GM18873 (cell line): ENCODE measurements around the gene OR2V1.
A peak's percentile ranks its signal among the peaks of the same experiment; 100 is the strongest.
"Not testable (repeated sequence)": the region's sequence is repeated elsewhere in the genome, so short reads cannot be mapped to it uniquely, and the experiment has no call there.

Experiments used
- ATAC-seq: cut with Tn5 transposase; IDR thresholded peaks from one replicate; pipeline ENCODE4 v1.9.1; 2021; ENCODE audit warnings: mild to moderate bottlenecking, moderate library complexity, moderate number of reproducible peaks; ENCODE audit not compliant: unreplicated experiment, low FRiP score

Gene OR2V1

DNA sequence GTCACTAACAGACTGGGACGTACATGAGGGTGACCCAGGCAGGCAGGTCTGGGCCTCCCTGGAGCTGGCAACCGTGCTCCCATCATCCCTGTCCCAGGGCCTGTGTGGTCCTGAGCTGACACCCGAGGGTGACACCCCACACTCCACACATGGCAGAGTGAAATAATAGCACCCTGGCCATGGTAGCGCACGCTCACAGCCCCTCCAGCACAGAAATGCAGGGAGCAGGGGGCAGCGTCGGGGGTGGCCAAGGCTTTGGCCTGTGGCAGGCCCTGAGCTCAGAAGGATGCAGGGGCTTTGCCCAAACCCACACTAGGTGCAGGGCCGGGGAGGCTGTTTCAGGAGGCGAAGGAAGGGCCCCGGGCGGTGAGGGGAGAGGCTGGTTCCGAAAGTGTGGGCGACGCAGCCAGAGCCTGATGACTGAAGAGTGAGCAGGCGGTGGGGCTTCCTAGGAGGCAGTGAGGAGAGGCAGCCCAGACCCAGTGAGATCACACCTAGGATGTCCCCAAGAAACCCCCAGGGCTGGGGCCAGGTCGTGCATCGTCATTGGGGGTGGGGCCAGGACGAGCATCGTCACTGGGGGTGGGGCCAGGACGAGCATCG, 29.3 kb upstream of the OR2V1 start:
- no peak for ATAC-seq

DNA sequence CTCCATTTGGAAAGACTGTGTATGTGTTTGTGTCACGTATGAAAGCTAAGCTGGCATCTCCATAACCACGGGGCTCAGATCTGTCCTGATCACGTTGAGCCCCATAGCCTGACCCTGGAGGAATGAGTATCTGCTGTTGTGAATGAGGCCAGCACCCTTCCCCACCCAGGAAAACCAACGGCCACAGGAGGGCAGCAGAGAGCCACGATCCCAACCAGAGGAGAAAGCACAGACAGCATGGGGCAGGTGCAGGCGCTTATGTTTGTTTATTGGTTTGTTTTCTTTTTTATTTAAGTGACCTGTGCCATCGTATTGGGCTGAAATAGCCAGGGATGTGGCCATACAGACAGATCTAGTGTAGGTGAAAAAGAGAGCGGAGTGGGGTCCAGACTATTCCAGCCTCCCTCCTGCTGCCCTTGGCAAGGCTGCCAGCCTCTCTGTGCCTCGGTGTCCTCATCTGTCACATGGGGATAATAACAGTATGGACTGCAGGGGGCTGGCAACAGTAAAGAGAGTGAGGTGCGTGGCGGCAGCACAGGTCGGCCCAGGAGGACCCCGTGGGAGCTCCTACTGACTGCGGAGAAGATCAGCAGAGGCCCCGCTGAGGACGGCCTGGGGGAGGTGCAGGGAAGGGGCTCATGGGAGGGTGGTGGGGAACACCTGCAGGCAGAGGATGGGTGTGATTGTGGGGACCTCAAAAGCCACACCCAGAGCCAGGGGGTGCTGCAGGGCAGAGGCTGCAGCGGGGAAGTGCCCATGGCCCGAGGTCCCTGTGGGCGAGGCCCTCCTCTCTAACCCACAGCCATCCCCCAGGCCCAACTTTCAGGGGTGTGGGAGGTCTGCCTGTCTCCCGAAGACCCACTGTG, 28.6 kb upstream of the OR2V1 start:
- ATAC-seq: no peak

DNA sequence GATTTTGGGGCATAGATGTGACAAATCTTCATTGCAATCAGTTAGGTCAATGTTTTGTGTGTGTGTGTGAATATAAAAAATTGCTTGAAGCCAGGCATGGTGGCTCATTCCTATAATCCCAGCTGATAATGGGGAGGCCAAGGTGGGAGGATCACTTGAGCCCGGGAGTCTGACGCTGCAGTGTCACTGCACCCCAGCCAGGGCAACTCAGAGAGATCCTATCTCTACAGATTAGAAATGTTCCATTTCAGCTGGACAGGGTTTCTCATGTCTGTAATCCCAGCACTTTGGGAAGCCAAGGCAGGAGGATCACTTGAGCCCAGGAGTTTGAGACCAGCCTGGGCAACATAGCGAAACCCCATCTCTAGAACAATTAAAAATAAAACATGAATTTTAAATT, 27.9 kb upstream of the OR2V1 start:
- no peak for ATAC-seq

DNA sequence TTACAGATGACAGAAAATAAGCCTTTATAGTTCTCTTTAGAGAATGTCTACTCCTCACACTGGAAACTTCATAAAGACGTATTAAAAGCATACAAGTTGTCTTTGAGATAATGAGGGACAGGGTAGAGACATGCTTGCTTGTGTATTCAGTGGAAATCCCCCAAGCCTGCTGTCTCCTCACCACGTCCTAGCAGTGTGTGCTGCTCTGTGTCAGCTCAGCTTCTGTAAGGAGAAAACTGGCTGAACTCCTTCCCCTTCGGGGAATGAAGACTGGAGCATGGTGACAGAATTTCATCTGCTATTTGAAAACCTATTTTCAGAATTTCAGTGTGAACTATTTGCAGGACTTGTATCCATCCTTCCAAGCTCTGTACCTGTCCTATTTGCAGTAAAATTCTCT, 25.8 kb upstream of the OR2V1 start:
- ATAC-seq: no peak

DNA sequence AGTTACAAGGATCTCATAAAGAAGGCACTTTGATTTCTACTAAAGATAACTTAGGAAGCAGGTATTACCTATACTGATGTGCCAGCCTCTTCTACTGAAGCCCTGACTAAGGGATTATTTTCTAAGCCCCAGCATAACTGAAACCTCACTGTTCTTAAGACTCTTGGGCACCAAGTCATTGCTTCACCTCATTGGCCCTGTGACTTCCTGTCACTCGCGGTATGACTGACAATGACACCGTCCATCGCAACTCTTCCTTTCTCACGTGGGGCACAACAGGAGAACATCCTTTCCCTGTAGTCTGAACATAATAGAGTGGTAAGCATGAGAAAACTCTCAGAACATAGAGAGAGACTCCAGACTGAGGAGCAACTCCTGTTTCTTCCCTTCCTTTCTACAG, 22.8 kb upstream of the OR2V1 start:
- ATAC-seq: no peak

DNA sequence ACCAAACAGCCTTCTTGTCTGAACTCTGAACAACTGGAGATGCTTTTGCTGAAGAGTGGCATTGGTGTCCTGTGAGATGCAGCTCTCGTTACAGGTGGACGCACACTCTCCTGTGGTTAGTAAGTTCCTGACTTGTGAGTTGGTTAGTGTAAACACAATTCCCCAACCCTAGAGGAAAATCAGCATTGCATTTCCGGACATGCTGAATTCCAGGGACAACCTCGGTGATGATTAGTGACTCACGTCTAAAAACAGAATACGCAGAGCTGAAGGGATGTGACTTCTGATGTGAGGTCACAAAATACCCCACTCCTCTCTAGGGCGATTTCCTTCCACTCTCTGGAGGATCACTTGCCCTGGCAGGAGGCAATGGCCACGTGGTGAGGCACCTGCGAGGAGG, 21.4 kb upstream of the OR2V1 start:
- ATAC-seq: no peak

DNA sequence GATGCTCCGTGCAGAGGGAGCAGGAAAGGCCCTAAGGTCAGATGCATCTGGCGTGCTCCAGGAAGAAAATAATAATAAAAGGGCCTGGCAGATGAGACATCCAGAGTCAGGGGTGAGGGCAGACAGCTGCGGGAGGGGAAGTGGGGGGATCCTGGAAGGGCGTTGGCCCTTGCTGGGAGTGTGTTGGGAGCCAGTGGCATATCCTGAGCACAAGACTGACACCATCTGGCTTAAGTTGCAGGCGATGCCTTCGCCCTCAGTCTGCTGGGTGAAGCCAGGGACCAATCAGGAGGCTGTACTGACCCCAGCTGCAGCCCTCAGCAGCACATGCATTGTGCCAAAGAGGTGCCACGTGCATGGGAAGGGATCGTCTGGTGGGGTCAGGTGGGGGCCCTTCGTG, 20.2 kb upstream of the OR2V1 start:
- ATAC-seq: no peak

DNA sequence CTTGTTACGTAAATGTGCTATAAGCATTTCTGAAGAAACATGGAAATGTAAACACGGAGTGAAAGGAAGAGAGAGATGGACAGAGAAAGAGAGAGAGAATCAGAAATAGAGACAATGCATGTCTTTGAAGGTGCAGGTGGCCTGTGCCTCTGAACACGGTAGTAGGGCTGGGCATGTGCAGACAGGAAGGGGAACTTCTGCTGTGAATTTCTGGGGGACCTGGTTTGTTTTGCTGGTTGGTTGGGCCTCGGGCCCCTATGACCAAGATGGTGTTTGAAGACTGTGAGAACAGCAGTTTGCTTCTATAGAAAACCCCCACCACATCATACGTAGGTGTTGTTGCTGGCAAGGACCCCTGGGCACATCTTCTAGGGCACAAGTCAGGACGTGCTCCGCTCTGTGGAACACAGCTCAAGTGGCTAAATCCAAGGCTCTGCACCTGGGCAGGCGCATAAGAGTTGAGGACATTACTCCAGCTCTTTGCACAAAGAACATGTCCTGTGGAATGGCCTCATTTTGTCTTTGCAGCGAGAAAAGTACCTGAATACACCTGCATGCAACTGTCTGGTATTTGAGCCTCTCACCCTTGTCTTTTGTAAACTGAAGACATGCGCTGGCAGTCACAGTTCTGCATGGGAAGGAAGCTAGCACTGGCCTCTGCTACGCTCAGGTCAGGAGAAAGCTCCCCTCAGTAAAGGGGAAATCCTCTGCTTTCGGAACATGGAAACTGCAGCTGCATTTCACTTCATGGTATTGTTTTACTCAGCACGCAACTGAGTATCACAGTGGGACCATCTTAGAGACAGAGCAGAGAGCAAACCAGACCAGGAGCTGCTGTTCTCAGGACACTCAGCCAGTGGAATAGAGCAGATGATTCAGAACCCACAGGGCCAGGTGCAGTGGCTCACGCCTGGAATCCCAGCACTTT, 19.1 kb upstream of the OR2V1 start:
- ATAC-seq: peak; percentile 57

DNA sequence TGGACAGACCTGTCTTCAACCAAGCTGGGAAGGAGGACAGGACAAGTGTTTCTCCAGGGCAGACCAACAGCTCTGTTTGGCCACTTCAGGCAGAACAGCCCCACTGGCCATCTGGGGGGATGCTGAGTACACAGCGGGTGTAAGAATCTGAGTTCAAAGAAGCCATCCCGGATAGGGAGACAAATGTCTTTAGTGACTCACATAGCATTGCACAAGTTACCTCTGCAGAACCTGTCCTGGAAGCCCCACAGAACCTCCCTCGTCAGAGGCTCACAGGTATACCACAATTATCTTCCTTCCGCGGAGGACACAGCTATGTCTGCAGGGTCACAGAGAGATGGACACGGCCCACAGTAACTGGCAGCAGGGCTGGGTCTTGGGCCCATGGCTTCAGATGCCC, 18.4 kb upstream of the OR2V1 start:
- no peak for ATAC-seq

DNA sequence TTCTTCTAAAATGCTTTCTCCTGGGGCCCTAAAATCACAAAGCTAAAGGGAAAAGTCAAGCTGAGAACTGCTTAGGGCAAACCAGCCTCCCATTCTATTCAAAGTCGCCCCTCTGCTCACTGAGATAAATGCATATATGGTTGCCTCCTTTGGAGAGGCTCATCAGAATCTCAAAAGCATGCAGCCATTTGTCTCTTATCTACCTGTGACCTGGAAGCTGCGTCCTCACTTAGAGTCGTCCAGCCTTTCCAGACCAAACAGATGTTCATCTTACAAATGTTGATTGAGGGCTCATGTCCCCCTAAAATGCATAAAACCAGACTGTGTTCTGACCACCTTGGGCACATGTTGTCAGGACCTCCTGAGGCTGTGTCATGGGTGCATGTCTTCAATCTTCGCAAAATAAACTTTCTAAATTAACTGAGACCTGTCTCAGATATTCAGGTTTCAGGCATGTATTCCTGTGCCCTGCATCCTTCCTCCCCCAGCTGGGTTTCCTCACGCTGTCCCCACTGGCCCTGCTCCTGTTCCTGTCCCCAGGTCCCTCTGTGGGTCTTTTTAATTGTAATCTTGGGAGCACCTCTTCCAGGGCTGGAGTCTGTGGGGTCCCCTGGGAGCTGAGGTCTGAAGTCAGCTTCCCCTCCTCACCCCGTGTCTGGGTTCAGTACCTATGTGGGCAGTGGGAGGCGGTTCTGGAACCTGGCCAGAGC, 16.1 kb upstream of the OR2V1 start, which contains the start of gene OR2V2:
OR2V2 (plus strand) TSS at position 660 of the 710 bp plus-strand sequence. CDS start 7,357 bp downstream, outside the sequence.
- not testable (repeated sequence) for ATAC-seq

DNA sequence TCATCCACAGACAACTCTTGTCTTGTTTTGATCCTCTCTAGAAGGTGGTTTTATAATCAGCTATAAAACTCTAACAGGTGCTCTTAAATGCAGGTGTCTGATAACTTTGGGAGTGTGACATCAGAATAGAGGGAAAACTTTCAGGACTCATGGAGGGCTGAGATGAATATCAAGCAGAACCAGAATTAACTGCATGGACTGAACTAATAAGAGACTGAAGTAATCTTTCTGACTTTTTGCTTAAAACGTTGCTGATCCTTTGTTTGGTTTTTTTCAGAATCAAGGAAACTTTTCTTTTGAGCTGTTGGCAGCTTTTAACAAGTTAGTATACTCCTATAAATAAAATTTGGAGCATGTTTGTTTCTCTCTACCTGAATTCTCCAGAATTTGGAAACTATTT, 14.2 kb upstream of the OR2V1 start:
- no peak for ATAC-seq

DNA sequence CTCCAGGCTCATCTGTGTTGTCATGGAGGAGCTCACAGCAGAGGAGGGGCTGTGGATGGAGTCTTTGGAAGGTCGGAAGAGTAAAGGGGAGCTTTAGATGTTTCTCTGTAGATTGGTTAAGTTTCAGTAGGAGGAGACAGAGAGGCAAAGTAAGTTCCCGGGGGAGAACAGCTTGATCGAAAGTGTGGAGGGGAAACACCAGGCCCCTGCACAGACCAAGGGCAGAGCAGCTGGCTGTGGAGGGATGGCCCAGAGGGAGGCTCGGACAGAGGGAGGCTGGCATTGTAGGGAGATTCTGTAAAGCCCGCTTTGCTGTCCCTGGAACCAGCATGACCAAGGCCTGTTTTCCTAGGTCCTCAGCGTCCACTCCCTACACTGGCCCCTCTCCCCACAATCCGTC, 11.1 kb upstream of the OR2V1 start:
- ATAC-seq: no peak

DNA sequence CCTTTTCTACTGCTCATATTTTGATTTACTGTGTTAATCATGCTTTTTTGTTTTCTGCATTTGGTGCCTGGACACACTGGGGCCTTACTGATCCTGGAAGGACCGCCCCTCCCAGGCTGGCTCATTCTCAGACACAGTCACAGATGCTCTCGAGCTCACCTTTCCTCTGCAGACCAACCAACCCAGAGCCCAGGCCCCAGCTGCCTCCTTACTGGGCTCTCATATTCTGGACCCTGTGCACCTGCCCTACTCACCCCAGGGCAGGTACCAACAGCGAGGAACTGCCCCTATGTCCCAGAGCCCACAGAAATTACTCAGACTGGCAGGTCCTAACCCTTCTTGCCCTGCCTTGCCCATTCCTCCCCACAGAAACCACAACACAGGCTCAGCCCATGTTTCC, 9.8 kb upstream of the OR2V1 start:
- ATAC-seq: no peak

DNA sequence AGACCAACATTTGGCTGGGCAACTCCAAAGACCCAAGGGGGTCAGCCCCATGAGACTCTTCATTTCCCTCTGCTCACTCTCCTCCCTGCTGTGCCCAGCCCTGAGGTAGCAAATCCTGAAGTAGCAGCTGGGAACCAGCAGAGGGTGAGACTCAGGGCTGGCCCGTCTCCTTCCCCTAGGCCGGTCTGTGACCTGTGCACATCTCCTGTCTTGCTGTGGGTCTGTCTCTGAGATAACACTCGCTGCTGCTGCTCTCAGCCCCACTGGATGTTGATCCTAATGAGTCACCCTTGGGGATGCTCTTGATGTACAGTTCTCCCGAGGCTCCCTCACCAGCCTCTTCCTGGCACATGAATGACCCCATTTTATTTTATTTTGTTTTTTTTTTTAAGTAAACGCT, 7.3 kb upstream of the OR2V1 start:
- no peak for ATAC-seq

DNA sequence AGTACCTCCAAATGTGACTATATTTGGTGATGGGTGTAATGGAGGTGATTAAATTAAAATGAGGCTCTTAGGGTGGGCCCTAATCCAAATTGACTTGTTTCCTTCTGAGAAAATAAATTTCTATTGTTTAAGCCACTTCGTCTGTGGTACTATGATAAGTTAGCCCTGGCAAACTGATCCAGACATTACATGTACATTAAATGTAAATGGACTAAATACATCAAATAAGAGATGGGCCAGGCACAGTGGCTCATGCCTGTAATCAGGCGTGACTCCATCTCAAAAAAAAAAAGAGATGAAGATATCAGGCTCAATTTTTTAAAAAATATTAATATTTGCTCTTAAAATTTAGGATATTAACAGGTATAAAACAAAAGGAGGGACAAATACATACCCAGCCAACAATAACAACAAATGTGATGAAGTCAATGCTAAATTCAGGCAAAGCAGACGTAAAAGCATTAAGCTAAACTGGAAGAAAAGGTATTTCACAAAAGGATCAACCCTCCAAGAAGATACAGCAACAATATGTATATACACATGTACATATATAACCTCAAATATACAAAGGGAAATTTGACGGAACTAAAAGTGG, 5.5 kb upstream of the OR2V1 start:
- no peak for ATAC-seq

DNA sequence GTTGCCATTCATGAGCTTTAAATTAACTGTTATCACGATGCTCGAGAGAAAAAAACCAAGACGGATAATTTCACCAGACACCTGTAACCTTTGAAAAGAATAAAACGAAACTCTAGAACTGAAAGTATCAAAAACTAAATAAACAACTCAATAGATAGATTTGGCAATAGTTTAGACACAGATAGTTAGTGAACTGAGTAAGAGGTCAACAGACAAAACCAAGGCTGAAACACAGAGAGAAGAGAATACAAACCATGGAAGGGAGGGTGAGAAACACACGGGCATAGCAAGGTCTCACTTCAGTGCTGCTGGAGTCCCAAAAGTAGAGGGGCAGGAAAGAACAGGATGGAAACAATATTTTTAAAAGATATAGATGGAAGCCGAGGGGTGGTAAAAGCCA, 3.3 kb upstream of the OR2V1 start:
- ATAC-seq: no peak

DNA sequence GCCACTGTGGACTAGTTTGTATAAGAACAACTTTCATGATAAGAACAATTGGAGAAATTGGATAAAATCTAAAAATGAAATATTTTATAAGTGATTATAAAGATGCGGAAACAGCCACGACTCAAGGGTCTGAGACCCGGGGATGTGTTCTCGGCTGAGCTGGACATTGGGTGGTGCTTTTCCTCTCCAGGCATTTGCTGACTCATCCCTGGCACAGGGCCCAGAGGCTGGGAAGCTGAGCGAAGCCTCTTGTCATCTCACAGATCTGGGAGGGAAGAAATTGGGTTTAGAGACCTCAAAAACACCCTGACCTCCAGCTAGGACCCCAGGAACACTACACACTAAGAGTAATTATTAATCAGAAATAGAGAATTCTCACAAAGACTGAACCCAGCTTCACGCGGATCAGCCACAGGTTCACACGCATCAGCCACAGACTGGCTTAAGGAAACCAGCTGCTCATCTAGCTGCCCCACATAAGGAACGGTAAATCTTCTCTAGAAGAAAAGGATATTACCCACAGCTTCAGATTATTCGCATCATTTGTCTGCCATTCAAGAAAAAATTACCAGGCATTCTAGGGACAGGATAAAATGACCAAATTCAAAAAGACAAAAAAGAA, 2.8 kb upstream of the OR2V1 start:
- ATAC-seq: no peak

DNA sequence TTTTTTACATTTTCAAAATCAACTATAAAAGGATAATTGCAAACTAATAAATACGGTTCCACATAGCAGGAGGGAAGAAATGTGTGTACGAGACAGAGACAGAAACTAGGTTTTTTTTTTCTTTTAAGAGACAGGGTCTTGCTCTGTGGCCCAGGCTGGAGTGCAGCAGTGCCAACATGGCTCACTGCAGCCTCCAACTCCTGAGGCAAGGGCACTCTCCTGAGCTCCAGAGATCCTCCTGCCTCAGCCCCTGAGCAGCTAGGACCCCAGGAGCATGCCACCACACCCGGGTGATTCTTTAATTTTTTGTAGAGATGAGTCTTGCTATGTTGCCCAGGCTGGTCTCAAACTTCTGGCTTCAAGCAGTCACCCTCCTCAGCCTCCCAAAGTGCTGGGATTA, 2.1 kb upstream of the OR2V1 start:
- ATAC-seq: no peak

DNA sequence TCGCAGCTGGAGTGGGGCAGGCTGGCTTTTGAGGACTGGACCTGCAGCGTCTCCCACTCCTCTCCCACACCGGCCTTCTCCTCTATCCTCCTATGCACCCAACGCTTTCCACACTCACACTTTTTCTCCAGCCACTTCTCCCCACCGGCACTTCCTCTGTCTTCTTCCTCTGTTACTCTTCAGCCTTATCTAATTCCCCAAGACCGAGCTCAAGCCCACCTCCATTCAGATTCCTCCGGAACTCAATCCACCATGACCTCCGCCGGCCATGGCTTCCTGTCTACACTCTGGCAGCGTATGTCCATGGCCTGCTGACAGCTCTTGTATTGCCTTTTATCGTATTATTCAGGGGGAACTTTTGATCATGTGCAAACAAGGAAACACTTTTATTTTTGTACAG, 545 bp upstream of the OR2V1 start:
- ATAC-seq: no peak

DNA sequence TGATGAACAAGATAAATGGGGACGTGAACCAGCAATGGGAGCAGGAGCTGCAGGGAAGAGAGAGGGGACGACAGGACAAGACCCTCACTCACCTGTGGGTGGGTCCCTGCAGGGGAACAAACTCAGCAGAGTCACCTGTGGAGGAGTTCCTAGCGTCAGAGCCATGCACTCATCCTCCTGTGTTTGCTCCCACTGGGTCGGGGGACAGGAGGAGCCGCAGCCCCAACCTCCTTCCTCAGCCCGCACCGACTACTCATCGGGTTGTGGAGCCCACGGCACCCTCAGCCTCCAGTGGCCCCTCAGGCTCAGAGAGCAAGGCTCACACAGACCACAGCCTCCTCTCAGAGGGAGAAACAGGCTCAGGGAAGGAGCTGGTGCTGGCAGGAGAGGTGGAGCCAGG, 888 bp downstream of the OR2V1 start:
- not testable (repeated sequence) for ATAC-seq
